Neural progenitor cell (in vitro differentiated cells): Measurements from ENCODE around the gene PMF1. TPM values are rescaled to one million over a fixed set of nuclear protein-coding genes. Genes with fewer than 3 reads are reported as not detected.
A peak's percentile ranks its signal among the peaks of the same experiment; 100 is the strongest.

Experiments used
- DNase-seq: peaks from one replicate; pipeline ENCODE4 v3.0.0-alpha.2; 2016; ENCODE audit warnings: low spot score
- H2AFZ ChIP-seq: fragments of 200-600 bp; sonication (generic); replicated peaks from 2 replicates; pipeline ENCODE4 v1.6.1; 2016; ENCODE audit warnings: antibody characterized with exemption
- H3F3A ChIP-seq: fragments of 200-600 bp; sonication (generic); 2 replicates; pipeline ENCODE4 v1.6.1; 2016; ENCODE audit warnings: antibody characterized with exemption, low read depth
- H3K27ac ChIP-seq: fragments of 200-600 bp; sonication (generic); 2 replicates; pipeline ENCODE4 v1.5.1; 2016; ENCODE audit warnings: mild to moderate bottlenecking
- H3K27me3 ChIP-seq: fragments of 200-600 bp; sonication (generic); 2 replicates; pipeline ENCODE4 v1.6.1; 2016; ENCODE audit warnings: mild to moderate bottlenecking, moderate library complexity
- H3K36me3 ChIP-seq: fragments of 200-600 bp; sonication (generic); 2 replicates; pipeline ENCODE4 v1.5.1; 2016
- H3K4me1 ChIP-seq: fragments of 200-600 bp; sonication (generic); 2 replicates; pipeline ENCODE4 v1.6.1; 2016; ENCODE audit warnings: mixed run types
- H3K4me2 ChIP-seq: fragments of 200-600 bp; sonication (generic); 2 replicates; pipeline ENCODE4 v1.6.1; 2016
- H3K4me3 ChIP-seq: fragments of 200-600 bp; sonication (generic); 2 replicates; pipeline ENCODE4 v1.5.1; 2016
- H3K79me2 ChIP-seq: fragments of 200-600 bp; sonication (generic); 2 replicates; pipeline ENCODE4 v1.6.1; 2016; ENCODE audit warnings: low read depth
- H3K9ac ChIP-seq: fragments of 200-600 bp; sonication (generic); 2 replicates; pipeline ENCODE4 v1.6.1; 2016
- H3K9me3 ChIP-seq: fragments of 200-600 bp; sonication (generic); 2 replicates; pipeline ENCODE4 v1.5.1; 2016; ENCODE audit warnings: low read depth
- H4K20me1 ChIP-seq: fragments of 200-600 bp; sonication (generic); 2 replicates; pipeline ENCODE4 v1.6.1; 2016; ENCODE audit warnings: low read depth
- H3K27ac Mint-ChIP-seq: 3 replicates; pipeline ENCODE4 v1.8.0; 2021; ENCODE audit warnings: mixed read lengths
- H3K27me3 Mint-ChIP-seq: 2 replicates; pipeline ENCODE4 v1.8.0; 2022; ENCODE audit warnings: low read depth, mild to moderate bottlenecking, inconsistent platforms, moderate library complexity, mixed read lengths; ENCODE audit not compliant: insufficient read depth
- H3K36me3 Mint-ChIP-seq: 3 replicates; pipeline ENCODE4 v1.8.0; 2021; ENCODE audit warnings: mixed read lengths
- H3K4me1 Mint-ChIP-seq: 3 replicates; pipeline ENCODE4 v1.8.0; 2021; ENCODE audit warnings: mixed read lengths
- H3K4me3 Mint-ChIP-seq: 3 replicates; pipeline ENCODE4 v1.8.0; 2021; ENCODE audit warnings: mild to moderate bottlenecking, moderate library complexity, mixed read lengths
- H3K9me3 Mint-ChIP-seq: 3 replicates; pipeline ENCODE4 v1.8.0; 2020; ENCODE audit warnings: mixed read lengths
- CTCF ChIP-seq: fragments of 200-600 bp; sonication (generic); IDR thresholded peaks from 2 replicates; pipeline ENCODE4 v1.5.1; 2017; ENCODE audit warnings: antibody characterized with exemption, mild to moderate bottlenecking
- EZH2 ChIP-seq: fragments of 200-600 bp; sonication (generic); IDR thresholded peaks from 2 replicates; pipeline ENCODE4 v1.6.1; 2017; ENCODE audit warnings: antibody characterized with exemption, mild to moderate bottlenecking, moderate library complexity
- EZH2phosphoT487 ChIP-seq: fragments of 200-600 bp; sonication (generic); IDR thresholded peaks from 2 replicates; pipeline ENCODE4 v1.6.1; 2017; ENCODE audit warnings: antibody characterized with exemption
- total RNA-seq: library from RNA; depleted of rRNA; stranded (reverse); fragments of >200 nt; gene quantifications from 2 replicates; pipeline ENCODE4 v1.2.3, GENCODE V29; 2015; ENCODE audit warnings: low replicate concordance

PMF1 gene
- total RNA-seq, 1 donor from 2014 or later = 103 TPM

GRCh38 chr1:156193488-156194299 is 19.1 kb upstream of the PMF1 start, which contains the start of gene SLC25A44:
SLC25A44 (plus strand) TSS chr1:156194104; CDS start chr1:156199848, 5,744 bp downstream.
- Mint-ChIP-seq H3K9me3 (peaks cover 3% of the 10 kb centered on the region), H3K36me3 (peaks cover 2% of the 10 kb centered on the region), H3K27ac (peak within 1 kb of the TSS; percentile 90), H3K27me3 (peaks cover 2% of the 10 kb centered on the region), H3K4me1 (peaks cover 17% of the 10 kb centered on the region), H3K4me3 (peak within 1 kb of the TSS; percentile 98)
- Histone ChIP-seq H3F3A (no peaks in the 10 kb centered on the region), H3K27me3 (no peaks in the 10 kb centered on the region), H4K20me1 (peaks cover 6% of the 10 kb centered on the region), H3K4me1 (peaks cover 3% of the 10 kb centered on the region), H2AFZ (peak within 1 kb of the TSS; percentile 53), H3K9ac (peak within 1 kb of the TSS; percentile 83), H3K79me2 (peaks cover 45% of the 10 kb centered on the region), H3K4me3 (peak within 1 kb of the TSS; percentile 84), H3K4me2 (peak within 1 kb of the TSS; percentile 85), H3K36me3 (no peaks in the 10 kb centered on the region), H3K9me3 (no peaks in the 10 kb centered on the region), H3K27ac (peak within 1 kb of the TSS; percentile 36)
- TF ChIP-seq EZH2phosphoT487 = no peak
- peak; percentile 57 for TF ChIP-seq CTCF
- no peak for TF ChIP-seq EZH2
- DNase-seq = peak; percentile 99

- Histone ChIP-seq H3F3A (no peaks in the 10 kb centered on the region), H3K4me2 (peak overlapping the region; percentile 85), H3K9ac (peak overlapping the region; percentile 83), H3K27me3 (no peaks in the 10 kb centered on the region), H3K79me2 (peaks cover 47% of the 10 kb centered on the region), H3K4me1 (peaks cover 3% of the 10 kb centered on the region), H3K4me3 (peak overlapping the region; percentile 84), H3K27ac (no peak overlapping the region), H3K36me3 (no peaks in the 10 kb centered on the region), H2AFZ (peak overlapping the region; percentile 27), H3K9me3 (no peaks in the 10 kb centered on the region), H4K20me1 (peaks cover 6% of the 10 kb centered on the region)
- no peak for DNase-seq
- Mint-ChIP-seq H3K27me3 (peaks cover 2% of the 10 kb centered on the region), H3K4me3 (peak overlapping the region; percentile 98), H3K9me3 (no peaks in the 10 kb centered on the region), H3K36me3 (peaks cover 2% of the 10 kb centered on the region), H3K27ac (peak overlapping the region; percentile 90), H3K4me1 (peaks cover 17% of the 10 kb centered on the region)
- TF ChIP-seq EZH2phosphoT487 (no peak), CTCF (no peak), EZH2 (no peak)
These were observed 18.5 kb upstream of the PMF1 start for GRCh38 chr1:156194300-156194652.

- Histone ChIP-seq H3K9ac (no peak overlapping the region), H3K4me3 (no peak overlapping the region), H4K20me1 (peaks cover 6% of the 10 kb centered on the region), H3K4me1 (peaks cover 3% of the 10 kb centered on the region), H3K36me3 (no peaks in the 10 kb centered on the region), H3K9me3 (no peaks in the 10 kb centered on the region), H3K4me2 (no peak overlapping the region), H3K27me3 (no peaks in the 10 kb centered on the region), H3K27ac (no peak overlapping the region), H3K79me2 (peaks cover 47% of the 10 kb centered on the region), H3F3A (no peaks in the 10 kb centered on the region), H2AFZ (no peak overlapping the region)
- Mint-ChIP-seq H3K4me3 (peak overlapping the region; percentile 98), H3K36me3 (peaks cover 13% of the 10 kb centered on the region), H3K4me1 (peaks cover 17% of the 10 kb centered on the region), H3K27ac (no peak overlapping the region), H3K27me3 (peaks cover 2% of the 10 kb centered on the region), H3K9me3 (no peaks in the 10 kb centered on the region)
- TF ChIP-seq EZH2phosphoT487 = no peak
- TF ChIP-seq EZH2 = no peak
- DNase-seq = no peak
These were observed 17.0 kb upstream of the PMF1 start for GRCh38 chr1:156195853-156196252.

DNA sequence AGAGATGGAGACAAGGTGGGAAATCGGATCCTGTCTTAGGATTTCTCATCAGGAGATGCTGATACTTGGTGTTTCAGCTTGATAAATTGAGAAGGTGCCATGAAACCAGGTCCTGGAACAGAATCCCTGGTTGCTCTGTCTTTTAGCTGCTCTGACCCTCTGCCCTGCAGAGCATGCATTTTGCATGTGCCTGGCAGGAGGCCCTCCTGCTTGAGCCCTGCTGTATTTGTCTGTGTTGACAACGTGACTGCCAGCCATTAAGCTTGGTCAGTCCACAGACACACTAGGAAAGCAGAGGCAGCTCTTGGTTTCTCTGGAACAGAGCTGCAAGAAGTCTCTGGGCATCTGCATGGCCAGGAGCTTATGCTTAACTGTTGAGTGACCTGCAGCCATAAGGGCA is 16.4 kb upstream of the PMF1 start:
- Mint-ChIP-seq H3K9me3 (no peaks in the 10 kb centered on the region), H3K27me3 (peaks cover 2% of the 10 kb centered on the region), H3K36me3 (peaks cover 13% of the 10 kb centered on the region), H3K27ac (no peak overlapping the region), H3K4me3 (no peak overlapping the region), H3K4me1 (peaks cover 17% of the 10 kb centered on the region)
- peaks cover 6% of the 10 kb centered on the region for H4K20me1 ChIP-seq
- no peaks in the 10 kb centered on the region for H3K27me3 ChIP-seq
- H2AFZ ChIP-seq = no peak overlapping the region
- peaks cover 47% of the 10 kb centered on the region for H3K79me2 ChIP-seq
- TF ChIP-seq EZH2phosphoT487 (no peak), CTCF (no peak), EZH2 (no peak)
- H3K9ac ChIP-seq = no peak overlapping the region
- H3K4me2 ChIP-seq = no peak overlapping the region
- no peaks in the 10 kb centered on the region for H3K9me3 ChIP-seq
- H3K4me3 ChIP-seq = no peak overlapping the region
- H3K36me3 ChIP-seq = no peaks in the 10 kb centered on the region
- DNase-seq = no peak
- peaks cover 3% of the 10 kb centered on the region for H3K4me1 ChIP-seq
- no peaks in the 10 kb centered on the region for H3F3A ChIP-seq
- no peak overlapping the region for H3K27ac ChIP-seq
